Measurements from ENCODE around the gene TSSC4.

GRCh38 chr11:2361565-2361964 is 39.0 kb upstream of the TSSC4 start:
- TF ChIP-seq POLR2AphosphoS5 (IDR thresholded peaks at IDR 0.05; ENCODE audit: low read depth, low read length): no peak
- TF ChIP-seq REST (IDR thresholded peaks at IDR 0.05; ENCODE audit: insufficient read depth in 1 of 2, low read depth in 2 of 2, low read length in 2 of 2): no peak
- no peak for TF ChIP-seq SIN3A (IDR thresholded peaks at IDR 0.05; ENCODE audit: borderline replicate concordance, insufficient read depth, low read length)
- no peak for TF ChIP-seq FOXP2 (optimal IDR thresholded peaks at IDR 0.05; ENCODE audit: borderline replicate concordance, extremely low read depth, extremely low read length, insufficient read depth)
